Glutamatergic neuron (in vitro differentiated cells): Measurements from ENCODE around the gene ATP11A. TPM values are rescaled to one million over a fixed set of nuclear protein-coding genes. Genes with fewer than 3 reads are reported as not detected.
A peak's percentile ranks its signal among the peaks of the same experiment; 100 is the strongest.

Experiments
- DNase-seq: peaks from one replicate; pipeline ENCODE4 v3.0.0; 2022
- H3K27ac Mint-ChIP-seq: one replicate; pipeline ENCODE4 v1.8.0; 2020; ENCODE audit warnings: mild to moderate bottlenecking, mixed read lengths, inconsistent platforms; ENCODE audit not compliant: unreplicated experiment
- H3K27me3 Mint-ChIP-seq: one replicate; pipeline ENCODE4 v1.8.0; 2020; ENCODE audit warnings: mild to moderate bottlenecking, moderate library complexity, mixed read lengths, inconsistent platforms; ENCODE audit not compliant: unreplicated experiment
- H3K36me3 Mint-ChIP-seq: one replicate; pipeline ENCODE4 v1.8.0; 2020; ENCODE audit warnings: mild to moderate bottlenecking, mixed read lengths, inconsistent platforms; ENCODE audit not compliant: unreplicated experiment
- H3K4me1 Mint-ChIP-seq: one replicate; pipeline ENCODE4 v1.8.0; 2020; ENCODE audit warnings: mild to moderate bottlenecking, low read depth, mixed read lengths, inconsistent platforms; ENCODE audit not compliant: unreplicated experiment
- H3K4me3 Mint-ChIP-seq: one replicate; pipeline ENCODE4 v1.8.0; 2020; ENCODE audit warnings: mild to moderate bottlenecking, mixed read lengths, inconsistent platforms; ENCODE audit not compliant: unreplicated experiment
- H3K9me3 Mint-ChIP-seq: one replicate; pipeline ENCODE4 v1.8.0; 2020; ENCODE audit warnings: mild to moderate bottlenecking, moderate library complexity, mixed read lengths, inconsistent platforms; ENCODE audit not compliant: unreplicated experiment
- CTCF ChIP-seq: fragments of 200-600 bp; sonication (generic); IDR thresholded peaks from one replicate; pipeline ENCODE4 v1.5.0; 2021; ENCODE audit not compliant: partially characterized antibody, unreplicated experiment
- total RNA-seq: library from RNA; stranded (reverse); fragmentation: NEBNext Ultra II Directional; extraction: Animal tissue kit (Norgen Biotek cat#: 25700); gene quantifications from one replicate; pipeline ENCODE4 v1.2.1, GENCODE V29; 2021; ENCODE audit not compliant: unreplicated experiment

The ATP11A gene
- total RNA-seq, 1 donor from 2014 or later: 127 TPM

- peaks cover 38% of the 10 kb centered on the region for H3K4me1 Mint-ChIP-seq
- peaks cover 7% of the 10 kb centered on the region for H3K36me3 Mint-ChIP-seq
- H3K4me3 Mint-ChIP-seq: no peak overlapping the region
- no peak for DNase-seq
- H3K27ac Mint-ChIP-seq: no peak overlapping the region
- peaks cover 19% of the 10 kb centered on the region for H3K27me3 Mint-ChIP-seq
- peaks cover 9% of the 10 kb centered on the region for H3K9me3 Mint-ChIP-seq
- TF ChIP-seq CTCF: no peak
Observed at GRCh38 chr13:112760931-112761330, 71.1 kb downstream of the ATP11A start.

GRCh38 chr13:112761701-112762689, 72.2 kb downstream of the ATP11A start:
- no peak for TF ChIP-seq CTCF
- Mint-ChIP-seq H3K27me3 (peaks cover 21% of the 10 kb centered on the region), H3K4me1 (peaks cover 36% of the 10 kb centered on the region), H3K9me3 (peaks cover 9% of the 10 kb centered on the region), H3K27ac (peak overlapping the region; percentile 53), H3K4me3 (peak overlapping the region; percentile 54), H3K36me3 (peaks cover 9% of the 10 kb centered on the region)
- no peak for DNase-seq

GRCh38 chr13:112762690-112763080, 72.8 kb downstream of the ATP11A start:
- no peak for TF ChIP-seq CTCF
- H3K4me3 Mint-ChIP-seq: peak overlapping the region; percentile 54
- DNase-seq: no peak
- peaks cover 8% of the 10 kb centered on the region for H3K9me3 Mint-ChIP-seq
- peaks cover 16% of the 10 kb centered on the region for H3K27me3 Mint-ChIP-seq
- H3K27ac Mint-ChIP-seq: peak overlapping the region; percentile 53
- H3K36me3 Mint-ChIP-seq: peaks cover 9% of the 10 kb centered on the region
- peaks cover 30% of the 10 kb centered on the region for H3K4me1 Mint-ChIP-seq

- H3K36me3 Mint-ChIP-seq: peaks cover 6% of the 10 kb centered on the region
- H3K27me3 Mint-ChIP-seq: peaks cover 19% of the 10 kb centered on the region
Observed at GRCh38 chr13:112764028-112764427, 74.2 kb downstream of the ATP11A start.

More at GRCh38 chr13:112764028-112764427, 74.2 kb downstream of the ATP11A start:
- H3K4me1 Mint-ChIP-seq: peaks cover 24% of the 10 kb centered on the region
- no peak for DNase-seq
- TF ChIP-seq CTCF: no peak
- H3K27ac Mint-ChIP-seq: no peak overlapping the region
- no peak overlapping the region for H3K4me3 Mint-ChIP-seq
- peaks cover 13% of the 10 kb centered on the region for H3K9me3 Mint-ChIP-seq
